ENCODE measurements around the gene SPACA7.

SPACA7 gene

DNA sequence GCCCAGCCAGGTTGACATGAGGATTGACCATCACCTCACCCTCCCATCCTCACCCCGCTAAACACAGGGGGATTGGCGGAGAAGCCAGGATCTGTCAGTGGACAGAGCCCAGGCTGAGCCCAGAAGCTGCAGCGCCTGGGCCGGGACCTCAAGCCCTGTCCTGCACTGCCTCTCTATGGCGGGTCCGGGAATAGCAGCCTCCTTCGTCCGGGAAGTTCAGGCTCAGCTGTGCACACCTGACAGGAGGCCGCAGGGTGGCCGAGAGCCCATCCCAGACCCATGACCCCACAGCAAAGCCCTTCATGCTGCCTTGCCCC lies 67.8 kb downstream of the SPACA7 start:
- H3K4me3 ChIP-seq (ENCODE audit: low read depth in 1 of 2, low read length in 1 of 2): no peak overlapping the region
- H3K27ac ChIP-seq: no peak overlapping the region
- H3K4me1 ChIP-seq (ENCODE audit: control insufficient read depth in 1 of 2, insufficient read depth in 1 of 2, low read depth in 1 of 2, low read length in 1 of 2): no peaks in the 10 kb centered on the region
- H3K27me3 ChIP-seq: peaks cover 48% of the 10 kb centered on the region
- H3K36me3 ChIP-seq: no peaks in the 10 kb centered on the region
- TF ChIP-seq, protein P1, sequence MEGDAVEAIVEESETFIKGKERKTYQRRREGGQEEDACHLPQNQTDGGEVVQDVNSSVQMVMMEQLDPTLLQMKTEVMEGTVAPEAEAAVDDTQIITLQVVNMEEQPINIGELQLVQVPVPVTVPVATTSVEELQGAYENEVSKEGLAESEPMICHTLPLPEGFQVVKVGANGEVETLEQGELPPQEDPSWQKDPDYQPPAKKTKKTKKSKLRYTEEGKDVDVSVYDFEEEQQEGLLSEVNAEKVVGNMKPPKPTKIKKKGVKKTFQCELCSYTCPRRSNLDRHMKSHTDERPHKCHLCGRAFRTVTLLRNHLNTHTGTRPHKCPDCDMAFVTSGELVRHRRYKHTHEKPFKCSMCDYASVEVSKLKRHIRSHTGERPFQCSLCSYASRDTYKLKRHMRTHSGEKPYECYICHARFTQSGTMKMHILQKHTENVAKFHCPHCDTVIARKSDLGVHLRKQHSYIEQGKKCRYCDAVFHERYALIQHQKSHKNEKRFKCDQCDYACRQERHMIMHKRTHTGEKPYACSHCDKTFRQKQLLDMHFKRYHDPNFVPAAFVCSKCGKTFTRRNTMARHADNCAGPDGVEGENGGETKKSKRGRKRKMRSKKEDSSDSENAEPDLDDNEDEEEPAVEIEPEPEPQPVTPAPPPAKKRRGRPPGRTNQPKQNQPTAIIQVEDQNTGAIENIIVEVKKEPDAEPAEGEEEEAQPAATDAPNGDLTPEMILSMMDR (IDR thresholded peaks at IDR 0.05): peak; percentile 16
- H3K9me3 ChIP-seq: no peaks in the 10 kb centered on the region

DNA sequence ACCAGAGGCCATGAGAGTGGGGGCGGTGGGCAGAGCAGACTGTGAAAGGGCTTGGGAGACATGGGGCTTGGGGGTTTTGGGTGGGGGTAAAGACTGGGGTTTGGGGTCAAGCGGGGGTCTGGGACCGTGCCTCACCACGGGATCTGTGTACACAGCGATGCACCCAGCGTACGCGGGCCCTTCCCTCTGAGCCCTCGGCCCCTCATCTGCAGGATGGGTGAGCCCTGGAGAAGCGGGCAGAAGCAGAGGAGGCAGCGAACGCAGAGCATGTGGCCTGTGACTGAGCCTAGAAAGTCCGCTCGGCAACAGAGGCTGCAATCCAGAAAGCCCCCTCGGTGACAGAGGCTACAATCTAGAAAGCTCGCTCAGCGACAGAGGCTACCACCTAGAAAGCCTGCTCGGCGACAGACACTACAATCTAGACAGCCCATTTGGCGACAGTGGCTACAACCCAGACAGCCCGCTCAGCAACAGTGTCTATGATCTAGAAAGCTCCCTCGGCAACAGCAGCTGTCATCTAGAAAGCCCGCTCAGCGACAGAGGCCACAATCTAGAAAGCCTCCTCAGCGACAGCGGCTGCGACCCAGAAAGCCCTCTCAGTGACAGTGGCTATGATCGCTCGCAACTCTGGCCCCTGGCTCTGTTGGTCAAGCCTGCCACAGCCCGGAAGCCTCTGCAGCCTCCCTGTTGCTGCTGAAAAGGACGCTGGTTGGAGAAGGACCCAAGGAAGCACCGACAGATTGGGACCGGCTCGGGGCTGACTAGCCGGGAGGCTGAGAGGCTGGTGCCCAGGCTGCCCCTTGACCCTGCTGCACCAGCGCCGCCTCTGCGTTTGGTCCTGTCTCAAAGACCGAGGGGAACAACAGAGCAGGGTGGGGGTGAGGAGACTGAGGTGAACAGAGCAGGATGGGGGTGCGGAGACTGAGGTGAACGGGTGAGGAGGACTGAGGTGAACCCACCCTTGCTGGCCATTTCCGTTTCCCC lies 68.6 kb downstream of the SPACA7 start:
- H3K4me3 ChIP-seq (ENCODE audit: low read depth in 1 of 2, low read length in 1 of 2): no peak overlapping the region
- H3K4me1 ChIP-seq (ENCODE audit: control insufficient read depth in 1 of 2, insufficient read depth in 1 of 2, low read depth in 1 of 2, low read length in 1 of 2): no peaks in the 10 kb centered on the region
- peaks cover 48% of the 10 kb centered on the region for H3K27me3 ChIP-seq
- no peaks in the 10 kb centered on the region for H3K36me3 ChIP-seq
- TF ChIP-seq, protein P1 (IDR thresholded peaks at IDR 0.05): no peak
- no peaks in the 10 kb centered on the region for H3K9me3 ChIP-seq
- no peak overlapping the region for H3K27ac ChIP-seq

DNA sequence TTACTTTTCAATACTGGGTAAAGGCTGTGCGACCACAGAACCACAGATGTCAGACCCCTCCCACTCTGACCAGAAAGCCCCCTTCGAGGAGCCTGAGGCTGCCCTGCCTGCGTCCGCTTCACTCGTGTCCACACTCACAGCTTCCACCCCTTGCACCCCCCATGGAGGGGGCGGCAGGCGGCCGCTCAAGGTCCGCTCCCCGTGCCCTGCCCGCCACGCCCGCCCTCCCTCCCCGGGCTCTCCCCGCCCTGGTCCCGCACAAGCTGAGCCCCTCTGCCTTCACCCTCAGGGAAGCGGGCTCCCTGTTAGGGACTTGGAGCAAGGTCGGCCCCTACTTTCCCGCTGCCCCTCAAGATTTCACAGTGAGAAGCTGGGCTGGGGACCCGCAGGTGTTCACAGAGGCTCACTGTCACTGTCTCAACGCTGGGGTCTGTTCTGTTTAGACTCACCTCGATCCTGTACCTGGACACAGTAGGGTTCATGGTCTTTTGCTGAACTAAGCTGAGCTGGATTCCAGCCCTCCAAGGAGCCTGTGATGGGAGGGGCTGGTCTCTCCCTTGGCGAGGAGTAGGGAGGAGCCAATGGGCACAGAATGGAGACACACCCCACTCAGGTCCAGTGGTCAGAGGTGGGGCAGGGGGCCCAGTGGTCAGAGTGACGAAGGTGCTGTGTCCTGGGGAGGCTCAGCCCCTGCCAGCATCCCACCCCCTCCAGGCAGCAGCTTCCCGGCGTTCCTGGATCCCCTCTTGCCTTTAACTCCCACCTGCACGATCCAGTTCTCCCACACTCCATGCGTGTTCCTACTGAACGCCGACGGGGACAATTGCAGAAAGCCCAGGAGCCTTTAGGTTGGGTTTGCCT lies 69.5 kb downstream of the SPACA7 start:
- TF ChIP-seq, protein P1 (IDR thresholded peaks at IDR 0.05): no peak
- H3K4me3 ChIP-seq (ENCODE audit: low read depth in 1 of 2, low read length in 1 of 2): no peak overlapping the region
- no peak overlapping the region for H3K27ac ChIP-seq
- no peaks in the 10 kb centered on the region for H3K4me1 ChIP-seq (ENCODE audit: control insufficient read depth in 1 of 2, insufficient read depth in 1 of 2, low read depth in 1 of 2, low read length in 1 of 2)
- H3K36me3 ChIP-seq: no peaks in the 10 kb centered on the region
- H3K27me3 ChIP-seq: peaks cover 44% of the 10 kb centered on the region
- H3K9me3 ChIP-seq: no peaks in the 10 kb centered on the region

DNA sequence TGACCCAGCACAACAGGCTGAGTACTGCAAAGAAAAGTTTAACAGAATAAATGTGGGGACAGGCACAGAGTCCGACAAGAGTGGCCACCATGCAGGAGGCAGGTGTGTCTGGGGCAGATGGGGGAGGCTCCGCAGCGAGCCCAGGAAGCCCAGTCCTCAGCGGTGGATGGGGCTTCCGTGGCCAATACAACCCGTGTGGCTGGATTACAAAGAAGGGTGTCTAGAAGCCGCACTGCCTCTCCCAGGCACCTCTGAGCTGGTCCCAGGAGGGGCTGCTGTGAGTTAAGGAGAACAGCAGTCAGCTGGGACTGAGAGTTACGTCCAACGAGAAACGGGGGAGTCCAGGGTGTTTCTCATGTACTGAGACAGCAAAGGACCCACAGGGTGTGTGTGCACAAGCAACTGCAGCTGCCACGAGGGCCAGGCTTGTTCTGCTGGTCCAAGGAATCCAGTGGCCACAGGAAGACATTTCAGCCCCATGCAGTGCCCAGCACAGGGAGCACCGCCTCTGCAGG lies 70.2 kb downstream of the SPACA7 start:
- Histone ChIP-seq H3K27me3 (peaks cover 39% of the 10 kb centered on the region), H3K9me3 (no peaks in the 10 kb centered on the region), H3K4me3 (ENCODE audit: low read depth in 1 of 2, low read length in 1 of 2) (no peak overlapping the region), H3K4me1 (ENCODE audit: control insufficient read depth in 1 of 2, insufficient read depth in 1 of 2, low read depth in 1 of 2, low read length in 1 of 2) (no peaks in the 10 kb centered on the region), H3K27ac (no peak overlapping the region), H3K36me3 (no peaks in the 10 kb centered on the region)
- TF ChIP-seq, protein P1 (IDR thresholded peaks at IDR 0.05): no peak

DNA sequence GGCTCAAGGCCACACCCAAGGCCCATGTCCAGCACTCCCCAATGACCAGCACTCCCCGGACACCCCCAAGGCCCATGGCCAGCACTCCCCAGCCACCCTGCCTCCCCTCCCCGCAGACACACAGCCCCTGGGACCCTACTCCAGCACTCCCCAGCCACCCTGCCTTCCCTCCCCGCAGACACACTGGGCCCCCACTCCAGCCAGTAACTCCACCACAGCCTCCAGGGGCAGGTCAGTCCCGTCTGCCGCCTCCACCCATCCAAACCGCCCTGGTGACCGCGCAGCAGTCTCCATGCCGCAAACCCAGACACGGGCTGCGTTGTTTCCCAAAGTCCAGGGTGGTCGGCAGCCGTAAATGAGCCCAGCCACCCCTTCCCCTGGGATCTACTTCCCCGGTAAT lies 70.7 kb downstream of the SPACA7 start:
- H3K27ac ChIP-seq: no peak overlapping the region
- no peak overlapping the region for H3K4me3 ChIP-seq (ENCODE audit: low read depth in 1 of 2, low read length in 1 of 2)
- H3K27me3 ChIP-seq: peaks cover 35% of the 10 kb centered on the region

More for the DNA sequence above, 70.7 kb downstream of the SPACA7 start:
- no peaks in the 10 kb centered on the region for H3K4me1 ChIP-seq (ENCODE audit: control insufficient read depth in 1 of 2, insufficient read depth in 1 of 2, low read depth in 1 of 2, low read length in 1 of 2)
- no peaks in the 10 kb centered on the region for H3K36me3 ChIP-seq
- TF ChIP-seq, protein P1 (IDR thresholded peaks at IDR 0.05): no peak
- no peaks in the 10 kb centered on the region for H3K9me3 ChIP-seq
